Heart right ventricle (tissue), 16 donors: ENCODE results near the gene URAD. TPM values are rescaled to one million over a fixed set of nuclear protein-coding genes. Genes with fewer than 3 reads are reported as not detected.

Source experiments
- ATAC-seq, 8 donors: fragments of 200-7000 bp; cut with Tn5 transposase; one replicate each; pipeline ENCODE4 v1.9.1; 2020; ENCODE audit warnings: mild to moderate bottlenecking in 8 of 8, moderate library complexity in 8 of 8, moderate number of reproducible peaks in 1 of 8
- DNase-seq, 2 donors: peaks; one replicate each; pipeline ENCODE4 v3.0.0-alpha.2; 2020
- H3K27ac ChIP-seq, 10 donors: fragments of 200-600 bp; sonication (generic) in 2 of 10; one replicate each; pipeline versions ENCODE4 v1.5.0 to v1.8.0; 2020 to 2022; ENCODE audit warnings: mild to moderate bottlenecking in 3 of 10
- H3K27me3 ChIP-seq, 7 donors: fragments of 200-600 bp; one replicate each; pipeline ENCODE4 v1.8.0; 2021 to 2022; ENCODE audit warnings: mild to moderate bottlenecking in 2 of 7
- H3K36me3 ChIP-seq, 9 donors: fragments of 200-600 bp; sonication (generic) in 1 of 9; one replicate each; pipeline versions ENCODE4 v1.5.0 to v1.8.0; 2020 to 2022; ENCODE audit warnings: mild to moderate bottlenecking in 2 of 9
- H3K4me1 ChIP-seq, 9 donors: fragments of 200-600 bp; sonication (generic) in 1 of 9; one replicate each; pipeline versions ENCODE4 v1.5.0 to v1.8.0; 2020 to 2022; ENCODE audit warnings: mild to moderate bottlenecking in 4 of 9
- H3K4me3 ChIP-seq, 10 donors: fragments of 200-600 bp; sonication (generic) in 2 of 10; one replicate each; pipeline versions ENCODE4 v1.5.0 to v1.8.0; 2020 to 2022; ENCODE audit warnings: mild to moderate bottlenecking in 7 of 10, moderate library complexity in 2 of 10
- H3K9me3 ChIP-seq, 11 donors: fragments of 200-600 bp in 10 of 11; sonication (generic) in 2 of 11; one replicate each; pipeline versions ENCODE4 v1.5.0 to v1.8.0; 2013 to 2022; ENCODE audit warnings: mild to moderate bottlenecking in 2 of 11, control low read depth in 1 of 11, moderate library complexity in 1 of 11
- WGBS, 2 donors: extraction: QIAGEN DNeasy Blood & Tissue Kit; methylation state at CpG; one replicate each; pipeline ENCODE4 v1.1.7; 2013; ENCODE audit warnings: inconsistent platforms in 1 of 2; 5-methylcytosine and 5-hydroxymethylcytosine counted together
- intact Hi-C, 10 donors: fragments of 100-400 bp; cut with DNase I; formaldehyde crosslinking; loops; one replicate each; pipeline versions ENCODE4 v1.11.1 to v1.14.2; 2022
- polyA plus RNA-seq, 2 donors: library from polyadenylated mRNA; stranded (reverse); fragments of 200-250 nt; gene quantifications; one replicate each; pipeline ENCODE4 v1.2.3, GENCODE V29; 2013
- total RNA-seq, 10 donors: library from RNA; stranded (reverse); fragmentation: NEBNext Ultra II Directional in 3 of 10; extraction: Animal tissue kit (Norgen Biotek cat#: 25700) in 3 of 10; gene quantifications; one replicate each; pipeline versions ENCODE4 v1.2.1 to v1.2.4, GENCODE V29; 2021 to 2023
- TF ChIP-seq, protein P1 (sequence below), 9 donors: fragments of 200-600 bp; sonication (generic) in 2 of 9; IDR thresholded peaks; one replicate each; pipeline versions ENCODE4 v1.5.0 to v1.8.0; 2021 to 2022; ENCODE audit warnings: antibody characterized with exemption in 9 of 9, mild to moderate bottlenecking in 5 of 9, moderate library complexity in 1 of 9
- donor health status: Arrhythmogenic right ventricular cardiomyopathy.
- donor health status: ischemic (EF 13 %, LVEDD 7.1; RV severe dilation, severe dysfunction).
- donor health status: healthy with polysubstance abuse.
- donor health status: DM: no; HTN: yes; CAD: no.
- donor health status: DM: no; HTN: no; CAD: no.
- donor health status: ischemic (EF 25% LVEDD 6.9; RV normal size, moderate dysfunction).
- donor health status: ischemic (EF 25% LVEDD 5.7; RV mildly dilated, moderate dysfunction).
- donor health status: healthy.
- donor health status: DM: yes; HTN: yes; CAD: no.
- donor health status: Ischemic cardiomyopathy.
- donor health status: ischemic (EF 35%, LVEDD 5.7; RV mildly dilated, moderate dysfunction).
- donor health status: nonischemic (EF 11% LVEDD 7.7; RV severe dilation, severe dysfunction).
- donor health status: DM: yes; HTN: yes; CAD: no.
- donor health status: PGD.
- donor health status: ischemic (EF 29% LVEDD 5.4; RV normal size, mild dysfunction).
- donor health status: nonischemic (EF 23%, LVEDD 6.1; RV moderate dilation, normal function).

Gene URAD
- total and polyA plus RNA-seq, 12 donors, result 0.07 TPM; not detected in 11

GRCh38 chr13:27980280-27980998 lies 8.1 kb downstream of the URAD start:
- TF ChIP-seq, protein P1, sequence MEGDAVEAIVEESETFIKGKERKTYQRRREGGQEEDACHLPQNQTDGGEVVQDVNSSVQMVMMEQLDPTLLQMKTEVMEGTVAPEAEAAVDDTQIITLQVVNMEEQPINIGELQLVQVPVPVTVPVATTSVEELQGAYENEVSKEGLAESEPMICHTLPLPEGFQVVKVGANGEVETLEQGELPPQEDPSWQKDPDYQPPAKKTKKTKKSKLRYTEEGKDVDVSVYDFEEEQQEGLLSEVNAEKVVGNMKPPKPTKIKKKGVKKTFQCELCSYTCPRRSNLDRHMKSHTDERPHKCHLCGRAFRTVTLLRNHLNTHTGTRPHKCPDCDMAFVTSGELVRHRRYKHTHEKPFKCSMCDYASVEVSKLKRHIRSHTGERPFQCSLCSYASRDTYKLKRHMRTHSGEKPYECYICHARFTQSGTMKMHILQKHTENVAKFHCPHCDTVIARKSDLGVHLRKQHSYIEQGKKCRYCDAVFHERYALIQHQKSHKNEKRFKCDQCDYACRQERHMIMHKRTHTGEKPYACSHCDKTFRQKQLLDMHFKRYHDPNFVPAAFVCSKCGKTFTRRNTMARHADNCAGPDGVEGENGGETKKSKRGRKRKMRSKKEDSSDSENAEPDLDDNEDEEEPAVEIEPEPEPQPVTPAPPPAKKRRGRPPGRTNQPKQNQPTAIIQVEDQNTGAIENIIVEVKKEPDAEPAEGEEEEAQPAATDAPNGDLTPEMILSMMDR (IDR thresholded peaks at IDR 0.05), result no peak
- intact Hi-C loops, result loop anchor here in 9 of 10 donors (5.0 to 10.0 kb wide), 9 partner anchors 146 to 1036 kb away; no protein-coding TSS in a partner anchor
- no peak overlapping the region for H3K27ac ChIP-seq
- peaks cover 0 to 37% (median 26%) of the 10 kb centered on the region in 9 donors for H3K4me1 ChIP-seq
- H3K27me3 ChIP-seq, result peaks cover 64 to 99% (median 97%) of the 10 kb centered on the region in 7 donors
- ATAC-seq (no peak), DNase-seq (no peak)
- no peaks in the 10 kb centered on the region for H3K36me3 ChIP-seq
- H3K4me3 ChIP-seq, result no peak overlapping the region
- WGBS, 2 donors, result 2 to 3% methylated on average over 54 of the region's 54 CpGs
- no peaks in the 10 kb centered on the region for H3K9me3 ChIP-seq

DNA sequence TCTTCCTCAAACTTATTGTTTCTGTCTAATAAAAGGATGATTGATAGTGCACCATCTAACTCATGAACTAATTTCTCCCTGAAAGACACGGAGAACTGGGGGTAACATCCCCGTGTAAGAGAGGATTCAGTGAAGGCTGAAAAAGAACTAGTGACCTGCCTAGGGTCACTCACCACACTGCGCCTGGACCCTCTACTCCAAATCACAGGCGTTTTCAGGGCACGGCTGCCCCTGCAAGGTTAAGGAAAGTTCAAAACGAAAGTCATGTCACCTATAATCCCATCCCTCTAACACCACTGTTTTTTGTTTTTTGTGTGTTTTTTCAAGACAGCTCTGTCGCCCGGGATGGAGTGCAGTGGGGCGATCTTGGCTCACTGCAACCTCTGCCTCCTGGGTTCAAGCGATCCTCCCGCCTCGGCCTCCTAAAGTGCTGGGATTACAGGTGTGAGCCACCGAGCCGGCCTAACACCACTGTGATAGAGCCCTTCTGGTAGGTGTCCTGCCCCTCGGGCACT lies 8.7 kb downstream of the URAD start:
- Histone ChIP-seq H3K4me3 (no peak overlapping the region), H3K4me1 (peaks cover 0 to 38% (median 26%) of the 10 kb centered on the region in 9 donors), H3K9me3 (no peaks in the 10 kb centered on the region), H3K27ac (no peak overlapping the region), H3K36me3 (no peaks in the 10 kb centered on the region), H3K27me3 (peaks cover 67 to 99% (median 97%) of the 10 kb centered on the region in 7 donors)
- WGBS, 2 donors, result 6 to 7% methylated on average over 15 of the region's 15 CpGs
- TF ChIP-seq, protein P1 (IDR thresholded peaks at IDR 0.05), result no peak
- DNase-seq, result no peak
- ATAC-seq, result no peak
- intact Hi-C loops, result loop anchor here in 9 of 10 donors (5.0 to 10.0 kb wide), 9 partner anchors 145 to 1035 kb away; no protein-coding TSS in a partner anchor

DNA sequence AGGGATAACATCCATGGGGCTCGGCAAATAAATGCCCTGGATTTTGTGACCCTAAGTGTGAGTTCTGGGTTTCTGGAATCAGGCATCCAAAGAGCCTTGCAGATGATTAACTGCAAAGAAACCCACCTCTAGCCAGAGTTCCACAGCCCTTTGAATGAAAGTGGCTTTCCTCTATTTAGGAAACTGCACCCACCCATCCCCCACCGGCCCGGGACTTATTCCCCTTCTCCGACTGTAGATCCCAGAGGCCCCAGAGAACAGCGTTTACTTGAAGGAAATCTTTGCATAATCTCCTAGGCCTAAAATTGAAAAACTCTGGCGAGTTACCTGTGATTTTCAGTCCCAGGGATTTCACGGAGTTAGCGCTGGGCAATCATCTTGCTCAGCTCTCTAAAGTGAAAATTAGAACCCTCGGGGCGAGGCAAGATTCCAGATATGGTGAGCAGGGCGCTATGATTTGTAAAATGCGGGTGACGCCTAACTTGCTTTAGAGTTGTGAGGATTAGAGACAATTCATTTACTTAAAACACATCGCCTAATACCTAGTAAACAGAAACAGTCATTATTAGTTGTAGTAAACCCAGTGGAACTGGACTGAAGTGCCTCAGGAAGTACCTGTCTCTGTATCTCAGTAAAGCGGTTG lies 9.4 kb downstream of the URAD start:
- no peak for DNase-seq
- 3 to 5% methylated on average over 15 of the region's 15 CpGs for WGBS, 2 donors
- H3K27me3 ChIP-seq, result peaks cover 71 to 100% (median 100%) of the 10 kb centered on the region in 7 donors
- H3K27ac ChIP-seq, result no peak overlapping the region
- peaks cover 0 to 38% (median 26%) of the 10 kb centered on the region in 9 donors for H3K4me1 ChIP-seq
- no peak for ATAC-seq
- intact Hi-C loops, result no loop called here
- H3K36me3 ChIP-seq, result no peaks in the 10 kb centered on the region
- TF ChIP-seq, protein P1 (IDR thresholded peaks at IDR 0.05), result no peak
- no peak overlapping the region for H3K4me3 ChIP-seq
- no peaks in the 10 kb centered on the region for H3K9me3 ChIP-seq

GRCh38 chr13:27978301-27978968 lies 10.1 kb downstream of the URAD start:
- Histone ChIP-seq H3K9me3 (no peaks in the 10 kb centered on the region), H3K27me3 (peaks cover 71 to 100% (median 100%) of the 10 kb centered on the region in 7 donors), H3K4me3 (peak overlapping the region in 2 of 10 donors; percentile 7 to 11), H3K27ac (no peak overlapping the region), H3K4me1 (peaks cover 0 to 38% (median 26%) of the 10 kb centered on the region in 9 donors), H3K36me3 (no peaks in the 10 kb centered on the region)
- no peak for ATAC-seq
- TF ChIP-seq, protein P1 (IDR thresholded peaks at IDR 0.05), result no peak
- no peak for DNase-seq
- 1 to 2% methylated on average over 62 to 65 of the region's 65 CpGs for WGBS, 2 donors
- intact Hi-C loops, result no loop called here
